ENCODE data around the gene MRPS5.
"Not testable (repeated sequence)": the region's sequence is repeated elsewhere in the genome, so short reads cannot be mapped to it uniquely, and the experiment has no call there.

MRPS5 gene

DNA sequence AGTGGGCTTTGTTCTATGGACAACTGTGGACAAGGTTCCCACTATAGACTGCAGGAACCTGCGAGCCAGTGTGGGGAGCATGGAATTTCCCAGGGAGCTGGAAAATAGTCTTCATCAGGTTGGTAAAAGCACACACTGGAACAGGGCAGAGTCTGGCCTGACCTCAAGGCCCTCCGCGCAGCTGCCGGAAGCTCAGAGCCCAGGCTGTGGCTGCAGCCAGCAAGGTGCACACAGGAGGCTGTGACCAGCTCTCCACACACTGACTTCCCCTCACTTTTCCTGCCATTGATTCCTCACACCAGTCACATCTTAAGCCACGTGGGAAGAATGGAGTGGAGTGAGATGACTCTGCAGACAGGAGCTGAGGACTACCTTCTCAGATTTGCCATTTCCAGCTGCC is 77.0 kb downstream of the MRPS5 start:
- DNase-seq: no peak

DNA sequence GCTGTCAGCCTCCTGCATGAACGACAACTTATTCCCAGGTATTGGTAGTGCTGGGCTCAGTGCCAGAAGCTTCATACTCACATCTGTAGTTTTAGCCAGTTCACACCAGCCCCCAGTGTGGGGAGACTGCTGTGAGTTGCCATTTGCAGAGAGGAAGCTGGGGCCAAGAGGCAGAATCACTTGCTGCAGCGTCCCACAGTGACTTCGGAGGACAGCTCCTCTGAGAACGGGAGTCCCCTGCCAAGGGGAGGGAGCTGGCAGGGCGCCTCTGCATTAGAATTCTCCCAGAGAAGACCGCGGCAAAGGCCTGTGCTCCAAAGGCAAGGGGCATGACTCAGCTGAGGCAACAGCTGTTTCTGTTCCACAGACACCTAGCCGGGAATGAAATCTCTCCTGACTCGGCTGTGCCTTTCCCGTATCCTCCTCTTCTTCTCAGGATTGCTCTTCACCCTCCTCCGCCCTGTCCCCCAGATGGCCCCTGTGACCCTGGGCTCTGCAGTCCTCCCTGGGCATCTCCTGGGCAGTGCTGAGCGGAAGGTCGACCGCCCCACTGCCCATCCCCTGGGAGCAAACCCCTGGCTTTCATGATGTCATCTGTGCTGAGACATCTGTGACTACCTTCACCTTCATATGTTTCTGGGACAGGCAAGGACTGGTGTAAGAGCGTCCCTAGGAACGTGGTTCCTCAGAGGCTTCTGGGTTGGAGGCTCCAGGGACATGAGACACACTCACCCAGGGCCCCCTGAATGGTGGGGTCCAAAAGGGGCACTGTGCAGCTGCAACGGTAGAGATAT is 78.1 kb downstream of the MRPS5 start:
- peak; percentile 70 for DNase-seq

- no peak for DNase-seq
Observed at GRCh38 chr2:95042472-95043271, 78.9 kb downstream of the MRPS5 start.

- DNase-seq: no peak
Observed at GRCh38 chr2:95041824-95042442, 79.7 kb downstream of the MRPS5 start.

GRCh38 chr2:95041060-95041823 is 80.4 kb downstream of the MRPS5 start:
- no peak for DNase-seq

DNA sequence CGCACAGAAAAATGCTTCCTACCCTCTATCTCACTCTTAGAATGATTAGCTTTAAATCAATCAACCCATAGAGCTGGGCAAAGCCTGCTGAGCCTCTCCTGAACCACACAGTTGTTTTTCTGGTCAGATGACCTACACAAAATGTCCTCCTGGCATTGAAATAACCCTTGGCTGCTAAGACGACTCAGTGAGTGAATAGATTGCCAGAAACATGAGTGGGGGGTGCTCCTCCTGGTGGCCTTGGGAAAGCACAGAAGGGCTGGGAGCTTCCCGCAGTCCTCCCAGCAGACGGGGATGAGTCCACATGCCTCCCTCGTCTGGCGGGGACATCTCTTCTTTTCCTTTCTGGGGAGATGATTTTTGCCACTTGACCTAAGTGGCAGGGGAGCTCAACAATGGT is 81.2 kb downstream of the MRPS5 start:
- no peak for DNase-seq

DNA sequence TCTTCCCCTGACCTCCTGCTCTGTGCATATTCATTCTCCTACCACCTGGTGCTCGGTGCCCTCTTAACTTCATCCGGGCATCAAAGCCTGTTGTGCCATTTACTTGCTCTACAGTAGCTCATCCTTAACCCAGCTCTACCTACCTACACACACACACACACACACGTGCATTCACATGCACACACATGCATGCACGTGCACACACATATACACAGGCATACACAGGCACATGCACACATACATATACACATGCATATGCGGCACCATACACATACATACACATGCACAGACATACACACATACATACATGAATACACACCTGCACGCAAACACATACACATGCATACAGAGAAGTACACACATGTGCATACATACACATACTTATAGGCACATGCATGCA is 81.6 kb downstream of the MRPS5 start:
- DNase-seq: no peak

DNA sequence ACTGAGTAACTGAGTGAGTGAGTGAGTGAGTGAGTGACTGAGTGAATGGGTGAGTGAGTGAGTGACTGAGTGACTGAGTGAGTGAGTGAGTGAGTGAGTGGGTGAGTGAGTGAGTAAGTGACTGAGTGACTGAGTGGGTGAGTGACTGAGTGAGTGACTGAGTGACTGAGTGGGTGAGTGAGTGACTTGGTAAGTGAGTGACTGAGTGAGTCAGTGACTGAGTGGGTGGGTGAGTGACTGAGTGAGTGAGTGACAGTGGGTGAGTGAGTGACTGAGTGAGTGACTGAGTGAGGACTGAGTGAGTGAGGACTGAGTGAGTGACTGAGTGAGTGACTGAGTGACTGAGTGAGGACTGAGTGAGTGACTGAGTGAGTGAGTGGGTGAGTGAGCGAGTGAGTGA is 82.2 kb downstream of the MRPS5 start:
- DNase-seq: no peak

GRCh38 chr2:95038635-95039298 is 82.8 kb downstream of the MRPS5 start:
- no peak for DNase-seq

DNA sequence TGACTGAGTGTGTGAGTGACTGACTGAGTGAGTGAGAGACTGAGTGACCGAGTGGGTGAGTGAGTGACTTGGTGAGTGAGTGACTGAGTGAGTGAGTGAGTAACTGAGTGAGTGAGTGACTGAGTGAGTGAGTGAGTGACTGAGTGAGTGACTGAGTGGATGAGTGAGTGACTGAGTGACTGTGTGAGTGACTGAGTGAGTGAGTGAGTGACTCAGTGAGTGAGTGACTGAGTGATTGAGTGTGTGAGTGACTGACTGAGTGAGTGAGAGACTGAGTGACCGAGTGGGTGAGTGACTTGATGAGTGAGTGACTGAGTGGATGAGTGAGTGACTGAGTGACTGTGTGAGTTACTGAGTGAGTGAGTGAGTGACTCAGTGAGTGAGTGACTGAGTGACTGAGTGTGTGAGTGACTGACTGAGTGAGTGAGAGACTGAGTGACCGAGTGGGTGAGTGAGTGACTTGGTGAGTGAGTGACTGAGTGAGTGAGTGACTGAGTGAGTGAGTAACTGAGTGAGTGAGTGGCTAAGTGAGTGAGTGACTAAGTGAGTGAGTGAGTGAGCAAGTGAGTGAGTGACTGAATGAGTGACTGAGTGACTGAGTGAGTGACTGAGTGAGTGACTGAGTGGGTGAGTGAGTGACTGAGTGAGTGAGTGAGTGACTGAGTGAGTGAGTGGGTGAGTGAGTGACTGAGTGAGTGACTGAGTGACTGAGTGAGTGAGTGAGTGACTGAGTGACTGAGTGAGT is 83.6 kb downstream of the MRPS5 start:
- not testable (repeated sequence) for DNase-seq

DNA sequence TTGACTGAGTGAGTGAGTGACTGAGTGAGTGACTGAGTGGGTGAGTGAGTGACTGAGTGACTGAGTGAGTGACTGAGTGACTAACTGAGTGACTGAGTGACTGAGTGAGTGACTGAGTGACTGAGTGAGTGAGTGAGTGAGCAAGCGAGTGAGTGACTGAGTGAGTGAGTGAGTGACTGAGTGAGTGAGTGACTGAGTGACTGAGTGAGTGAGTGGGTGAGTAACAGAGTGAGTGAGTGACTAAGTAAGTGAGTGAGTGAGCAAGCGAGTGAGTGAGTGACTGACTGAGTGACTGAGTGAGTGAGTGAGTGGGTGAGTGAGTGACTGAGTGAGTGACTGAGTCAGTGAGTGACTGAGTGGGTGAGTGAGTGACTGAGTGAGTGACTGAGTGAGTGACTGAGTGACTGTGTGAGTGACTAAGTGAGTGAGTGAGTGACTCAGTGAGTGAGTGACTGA is 84.2 kb downstream of the MRPS5 start:
- DNase-seq: no peak

DNA sequence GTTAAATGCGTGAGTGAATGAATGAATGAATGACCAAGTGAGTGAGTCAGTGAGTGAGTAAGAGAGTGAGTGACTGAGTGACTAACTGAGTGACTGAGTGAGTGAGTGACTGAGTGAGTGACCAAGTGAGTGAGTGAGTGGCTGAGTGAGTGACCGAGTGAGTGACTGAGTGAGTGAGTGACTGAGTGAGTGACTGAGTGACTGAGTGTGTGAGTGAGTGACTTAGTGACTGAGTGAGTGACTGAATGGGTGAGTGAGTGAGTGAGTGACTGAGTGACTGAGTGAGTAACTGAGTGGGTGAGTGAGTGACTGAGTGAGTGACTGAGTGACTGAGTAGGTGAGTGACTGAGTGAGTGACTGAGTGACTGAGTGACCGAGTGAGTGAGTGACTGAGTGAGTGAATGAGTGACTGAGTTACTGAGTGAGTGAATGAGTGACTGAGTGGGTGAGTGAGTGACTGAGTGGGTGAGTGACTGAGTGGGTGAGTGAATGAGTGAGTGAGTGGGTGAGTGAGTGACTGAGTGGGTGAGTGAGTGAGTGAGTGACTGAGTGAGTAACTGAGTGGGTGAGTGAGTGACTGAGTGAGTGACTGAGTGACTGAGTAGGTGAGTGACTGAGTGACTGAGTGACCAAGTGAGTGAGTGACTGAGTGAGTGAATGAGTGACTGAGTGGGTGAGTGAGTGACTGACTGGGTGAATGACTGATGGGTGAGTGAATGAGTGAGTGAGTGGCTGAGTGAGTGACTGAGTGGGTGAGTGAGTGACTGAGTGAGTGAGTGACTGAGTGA is 84.8 kb downstream of the MRPS5 start:
- no peak for DNase-seq
